GM18508 (cell line): ENCODE measurements around the gene SYTL1.

Experiments
- ATAC-seq: cut with Tn5 transposase; IDR thresholded peaks from one replicate; pipeline ENCODE4 v1.9.1; 2021; ENCODE audit warnings: moderate number of reproducible peaks; ENCODE audit not compliant: insufficient read depth, unreplicated experiment

Gene SYTL1

GRCh38 chr1:27345272-27345671 lies 3.5 kb downstream of the SYTL1 start:
- ATAC-seq = no peak

DNA sequence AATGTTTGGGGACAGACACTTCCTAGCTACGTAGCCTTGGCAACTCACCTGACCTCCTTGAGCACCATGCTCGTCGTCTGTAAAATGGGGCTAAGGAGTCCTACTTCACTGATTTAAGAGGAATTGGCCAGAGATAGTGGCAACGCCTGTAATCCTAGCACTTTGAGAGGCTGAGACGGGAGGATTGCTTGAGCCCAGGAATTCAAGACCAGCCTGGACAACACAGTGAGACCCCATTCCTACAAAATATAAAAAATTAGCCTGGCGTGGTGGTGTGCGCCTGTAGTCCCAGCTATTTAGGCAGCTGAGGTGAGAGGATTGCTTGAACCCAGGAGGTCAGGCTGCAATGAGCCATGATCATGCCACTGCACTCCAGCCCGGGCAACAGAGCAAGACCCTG lies 4.5 kb downstream of the SYTL1 start:
- ATAC-seq = no peak

DNA sequence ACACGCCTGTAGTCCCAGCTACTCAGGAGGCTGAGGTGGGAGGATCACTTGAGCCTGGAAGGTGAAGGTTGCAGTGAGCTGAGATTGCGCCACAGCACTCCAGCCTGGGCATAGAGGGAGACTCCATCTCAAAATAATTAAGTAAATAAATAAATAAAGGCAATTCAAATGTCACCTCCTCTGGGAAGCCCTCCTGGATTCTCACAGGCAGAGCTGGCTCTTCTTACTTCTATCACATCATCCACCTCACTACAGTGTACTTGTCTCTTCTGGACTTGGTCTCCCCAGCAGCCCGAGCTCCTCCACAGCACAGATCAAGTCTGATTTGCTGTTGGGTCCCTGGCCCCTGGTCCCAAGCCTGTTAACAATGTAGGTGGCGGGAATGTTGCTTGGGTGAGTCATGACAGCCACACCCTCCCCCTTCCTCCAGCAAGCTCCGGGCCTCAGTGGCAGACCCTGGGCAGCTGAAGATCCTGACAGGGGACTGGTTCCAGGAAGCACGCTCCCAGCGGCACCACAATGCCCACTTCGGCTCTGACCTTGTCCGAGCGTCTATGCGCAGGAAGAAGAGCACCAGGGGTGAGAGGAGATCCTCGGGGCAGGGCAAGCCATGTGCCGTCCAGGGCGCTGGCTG lies 5.3 kb downstream of the SYTL1 start:
- no peak for ATAC-seq

GRCh38 chr1:27348861-27349783 lies 7.3 kb downstream of the SYTL1 start:
- no peak for ATAC-seq

GRCh38 chr1:27349784-27350662 lies 8.2 kb downstream of the SYTL1 start:
- ATAC-seq = no peak

- ATAC-seq = no peak
These were observed 9.1 kb downstream of the SYTL1 start for GRCh38 chr1:27350663-27351540.

- no peak for ATAC-seq
These were observed 9.8 kb downstream of the SYTL1 start for GRCh38 chr1:27351541-27352107.

DNA sequence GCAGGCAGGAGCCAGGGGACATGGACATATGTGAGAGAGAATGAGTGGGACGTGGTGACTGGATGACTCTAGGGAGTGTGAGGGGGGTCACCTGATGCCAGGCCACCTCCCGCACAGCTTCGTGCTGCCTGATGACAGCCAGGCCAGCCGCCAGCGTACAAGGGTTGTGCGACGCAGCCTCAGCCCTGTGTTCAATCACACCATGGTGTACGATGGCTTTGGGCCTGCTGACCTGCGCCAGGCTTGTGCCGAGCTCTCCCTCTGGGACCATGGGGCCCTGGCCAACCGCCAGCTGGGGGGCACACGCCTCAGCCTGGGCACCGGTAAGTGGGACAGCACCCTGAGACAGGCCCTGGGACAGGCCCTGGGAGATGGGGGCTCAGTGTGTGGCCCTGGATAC lies 11.3 kb downstream of the SYTL1 start:
- no peak for ATAC-seq

- no peak for ATAC-seq
These were observed 11.8 kb downstream of the SYTL1 start for GRCh38 chr1:27353629-27354028.

DNA sequence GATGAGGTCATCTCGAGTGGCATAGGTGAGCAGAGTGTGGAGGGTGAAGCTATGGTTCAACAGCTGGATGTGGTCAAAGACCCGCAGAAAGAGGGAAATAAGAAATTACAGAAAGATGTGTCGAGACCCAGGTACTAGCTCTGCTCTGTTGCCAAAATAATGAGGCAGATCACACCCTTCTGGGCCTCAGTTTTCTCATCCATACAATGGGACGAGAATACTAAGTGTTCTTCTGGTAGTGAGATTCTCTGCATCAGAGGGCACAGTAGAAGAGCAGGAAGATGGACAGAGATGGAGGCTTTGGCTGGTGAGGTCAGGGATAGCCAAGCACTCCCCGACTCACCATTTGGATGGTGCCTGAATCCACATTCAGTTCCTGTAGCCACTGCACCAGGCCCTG lies 13.9 kb downstream of the SYTL1 start:
- ATAC-seq = no peak

GRCh38 chr1:27356277-27356618 lies 14.4 kb downstream of the SYTL1 start:
- no peak for ATAC-seq

DNA sequence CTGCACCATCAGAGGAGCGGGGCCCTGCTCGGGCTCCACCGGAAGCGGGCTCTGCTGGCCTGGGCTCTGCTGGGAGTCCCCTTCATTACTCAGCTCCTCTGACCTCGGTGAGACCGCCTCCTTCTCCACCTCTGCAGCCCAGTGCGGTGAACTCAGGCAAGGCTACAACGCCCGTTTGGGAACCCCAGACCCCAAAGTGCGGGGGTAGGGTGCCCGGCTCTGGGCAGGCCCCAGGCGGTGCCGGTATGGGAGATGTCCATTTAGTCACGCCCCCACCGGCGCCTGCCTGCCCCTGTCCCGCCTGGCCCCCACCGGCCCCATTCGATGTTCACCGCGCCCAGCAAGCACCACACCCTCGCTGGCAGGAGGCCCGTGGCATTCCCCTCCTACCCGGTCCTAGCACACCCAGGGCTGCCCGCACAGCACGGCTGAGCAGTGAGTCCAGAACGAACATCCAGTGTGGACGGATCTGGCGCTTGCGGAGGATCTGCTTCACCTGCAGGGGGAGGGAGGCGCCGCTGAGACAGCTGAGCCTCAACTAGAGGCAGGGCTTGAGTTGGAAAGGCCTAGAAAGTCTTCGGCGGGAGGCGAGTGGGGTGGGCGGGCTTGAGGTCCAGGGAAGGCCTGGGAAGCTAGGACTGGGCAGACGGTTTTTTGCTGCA lies 14.9 kb downstream of the SYTL1 start:
- ATAC-seq = no peak

- ATAC-seq = no peak
These were observed 15.6 kb downstream of the SYTL1 start for GRCh38 chr1:27357281-27358037.

DNA sequence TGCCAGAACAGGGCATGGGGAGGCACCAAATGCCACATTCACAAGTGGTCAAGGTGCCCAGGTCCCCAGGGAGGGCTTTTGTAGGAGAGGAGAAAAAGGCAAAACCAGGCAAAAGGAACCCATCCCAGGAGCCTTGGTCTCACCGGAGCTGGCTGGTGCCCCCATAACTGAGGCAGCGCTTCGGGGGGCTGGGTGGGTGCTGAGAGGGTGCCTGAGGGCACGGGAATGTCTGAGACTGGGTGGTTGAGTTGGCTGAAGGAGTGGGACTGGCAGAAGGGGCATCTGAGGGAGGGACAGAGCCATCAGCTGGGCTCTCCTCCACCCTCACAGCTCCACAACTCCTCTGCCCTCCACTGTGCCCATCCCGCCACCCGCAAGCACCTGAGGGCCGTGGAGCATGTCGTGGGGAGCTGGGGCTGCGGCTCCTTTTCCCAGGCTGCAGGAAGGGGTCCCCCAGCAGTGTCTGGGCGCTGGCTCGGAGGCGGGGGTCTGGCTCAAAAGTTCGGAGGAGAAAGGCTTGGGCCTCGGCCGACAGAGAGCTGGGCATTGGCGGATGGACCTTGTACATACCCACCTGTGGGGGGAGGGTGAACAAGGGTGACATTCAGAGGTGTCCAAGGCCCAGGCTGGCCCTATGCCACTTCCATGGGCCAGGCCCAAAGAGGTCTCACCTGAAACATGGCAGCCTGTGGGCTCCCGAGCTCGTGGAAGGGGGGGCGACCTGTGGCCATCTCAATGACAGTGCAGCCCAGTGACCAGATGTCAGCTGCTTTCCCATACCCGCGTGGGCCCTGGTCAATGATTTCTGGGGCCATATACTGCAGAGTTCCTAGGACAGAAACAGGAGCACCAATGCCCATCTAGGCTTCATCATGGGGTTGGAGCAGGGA lies 16.5 kb downstream of the SYTL1 start:
- ATAC-seq = no peak

DNA sequence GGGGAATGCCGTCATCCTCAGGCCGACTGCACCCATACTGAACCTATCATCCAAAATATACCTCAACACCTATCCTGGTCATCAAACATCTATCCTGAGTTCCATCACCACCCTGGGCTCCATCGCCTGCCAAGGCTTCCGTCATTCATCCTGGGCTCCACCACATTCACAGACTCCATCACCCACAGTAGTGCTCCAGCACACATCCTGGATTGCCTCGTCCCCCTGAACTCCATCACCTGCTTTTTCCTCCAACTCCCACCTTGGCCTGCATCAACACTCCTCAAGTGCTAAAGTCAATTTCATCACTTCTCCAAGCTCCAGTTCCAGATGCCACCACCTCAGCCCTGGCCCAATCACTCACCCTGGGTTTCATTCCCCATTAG lies 17.1 kb downstream of the SYTL1 start:
- no peak for ATAC-seq

- no peak for ATAC-seq
These were observed 18.0 kb downstream of the SYTL1 start for GRCh38 chr1:27359822-27360158.

DNA sequence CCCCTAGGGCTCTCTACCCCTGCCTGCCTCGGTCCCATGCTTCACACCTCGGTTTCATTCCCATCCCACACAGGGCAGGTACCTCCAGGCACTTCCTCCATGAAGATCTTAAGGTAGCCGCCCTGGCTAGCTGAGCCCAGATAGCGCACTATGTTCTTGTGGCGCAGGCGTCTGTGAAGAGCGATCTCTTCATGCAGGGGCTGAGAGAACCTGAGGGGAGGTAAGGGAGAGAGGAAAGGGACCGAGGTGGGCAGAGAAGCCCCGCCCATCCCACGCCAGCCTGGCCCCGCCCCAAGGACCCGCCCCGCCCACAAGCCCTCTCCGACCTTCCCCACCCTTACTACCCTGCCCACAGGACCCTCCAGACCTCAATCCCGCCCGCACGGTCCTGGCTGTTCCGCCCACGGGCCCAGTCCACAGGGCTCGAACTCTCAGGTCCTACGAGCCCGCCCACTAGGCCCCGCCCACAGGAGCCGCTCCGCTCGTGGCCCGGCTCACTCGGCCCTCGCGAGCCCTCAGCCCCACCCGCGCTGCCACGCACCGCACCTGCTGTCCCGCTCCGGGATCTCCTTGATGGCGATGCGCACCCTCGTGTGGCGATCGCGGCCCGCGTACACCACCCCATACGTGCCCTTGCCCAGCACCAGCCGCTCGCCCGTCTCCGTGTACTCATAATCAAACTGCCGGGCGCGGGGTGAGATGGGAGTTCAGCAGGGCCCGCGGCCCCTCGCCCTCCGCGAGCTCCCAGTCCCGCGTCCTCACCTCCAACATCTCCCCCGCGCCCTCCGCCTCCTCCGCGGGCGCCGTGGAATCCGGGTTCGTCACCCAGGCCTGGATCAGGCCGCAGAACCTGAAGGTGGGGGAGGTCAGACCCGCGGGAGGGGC lies 18.6 kb downstream of the SYTL1 start:
- ATAC-seq = no peak
